Spleen (tissue), 13 donors: ENCODE measurements around the gene C2CD2L. TPM values are rescaled to one million over a fixed set of nuclear protein-coding genes. Genes with fewer than 3 reads are reported as not detected.
"Not testable (repeated sequence)": the region's sequence is repeated elsewhere in the genome, so short reads cannot be mapped to it uniquely, and the experiment has no call there.

Experiments
- DNase-seq: peaks from one replicate; pipeline ENCODE4 v3.0.0-alpha.2; 2020
- H3K27ac ChIP-seq, 8 donors: fragments of 200-600 bp; sonication (generic) in 7 of 8; 1 replicate in 4 of 8; 2 replicates in 4 of 8; pipeline versions ENCODE4 v1.5.0 to v1.8.0; 2016 to 2021; ENCODE audit warnings: inconsistent platforms in 4 of 8, mild to moderate bottlenecking in 4 of 8, moderate library complexity in 1 of 8
- H3K27me3 ChIP-seq, 7 donors: fragments of 200-600 bp; sonication (generic) in 6 of 7; replicated peaks in 1 of 7; 1 replicate in 4 of 7; 2 replicates in 3 of 7; pipeline versions ENCODE4 v1.5.0 to v1.8.0; 2016 to 2021; ENCODE audit warnings: inconsistent platforms in 3 of 7, mild to moderate bottlenecking in 1 of 7
- H3K36me3 ChIP-seq, 6 donors: fragments of 200-600 bp; sonication (generic) in 5 of 6; 1 replicate in 4 of 6; 2 replicates in 2 of 6; pipeline versions ENCODE4 v1.5.0 to v1.8.0; 2016 to 2021; ENCODE audit warnings: inconsistent platforms in 2 of 6
- H3K4me1 ChIP-seq, 6 donors: fragments of 200-600 bp; sonication (generic) in 5 of 6; 1 replicate in 3 of 6; 2 replicates in 3 of 6; pipeline versions ENCODE4 v1.5.0 to v1.8.0; 2016 to 2021; ENCODE audit warnings: inconsistent platforms in 3 of 6
- H3K4me3 ChIP-seq, 8 donors: fragments of 200-600 bp; sonication (generic) in 7 of 8; 1 replicate in 4 of 8; 2 replicates in 4 of 8; pipeline versions ENCODE4 v1.5.0 to v1.8.0; 2016 to 2021; ENCODE audit warnings: inconsistent platforms in 4 of 8, mild to moderate bottlenecking in 4 of 8, moderate library complexity in 2 of 8
- H3K9me3 ChIP-seq, 8 donors: fragments of 200-600 bp; sonication (generic) in 7 of 8; 1 replicate in 4 of 8; 2 replicates in 4 of 8; pipeline versions ENCODE4 v1.5.0 to v1.8.0; 2016 to 2021; ENCODE audit warnings: inconsistent platforms in 4 of 8
- CTCF ChIP-seq, 11 experiments: fragments of 200-600 bp in 7 of 11; fragments of 450-650 bp in 4 of 11; sonication (generic) in 4 of 11; IDR thresholded peaks in 8 of 11; conservative IDR thresholded peaks in 3 of 11; 1 replicate in 7 of 11; 2 replicates in 4 of 11; pipeline versions ENCODE4 v1.4.0 to v1.8.0; 2016 to 2021; ENCODE audit warnings: antibody characterized with exemption in 11 of 11, inconsistent platforms in 4 of 11, mild to moderate bottlenecking in 1 of 11
- POLR2A ChIP-seq, 3 donors: fragments of 450-650 bp; IDR thresholded peaks; one replicate each; pipeline ENCODE4 v1.5.1; 2017; ENCODE audit warnings: antibody characterized with exemption in 3 of 3, mild to moderate bottlenecking in 1 of 3
- POLR2AphosphoS5 ChIP-seq, 3 donors: sonication (generic); formaldehyde crosslinking; IDR thresholded peaks; one replicate each; pipeline ENCODE4 v1.5.1; 2017; ENCODE audit warnings: antibody characterized with exemption in 3 of 3
- WGBS, 5 donors: extraction: QIAGEN DNeasy Blood & Tissue Kit in 3 of 5; methylation state at CpG; one replicate each; pipeline versions ENCODE4 v1.1.5 to v1.1.7; 2013 to 2018; 5-methylcytosine and 5-hydroxymethylcytosine counted together
- intact Hi-C: fragments of 100-400 bp; cut with DNase I; formaldehyde crosslinking; loops from one replicate; pipeline ENCODE4 v1.15.0; 2023; ENCODE audit warnings: low total_unique reads
- long read RNA-seq, 2 donors: transcript quantifications; one replicate each; lab custom pipeline, GENCODE V29; 2026
- polyA plus RNA-seq, 3 donors: library from polyadenylated mRNA; stranded (reverse); fragments of 200-250 nt; gene quantifications; one replicate each; pipeline ENCODE4 v1.2.1, GENCODE V29; 2013
- total RNA-seq, 7 donors: library from RNA; depleted of rRNA in 3 of 7; stranded (reverse); fragments of >200 nt in 3 of 7; fragmentation: NEBNext Ultra II Directional in 4 of 7; extraction: Animal tissue kit (Norgen Biotek cat#: 25700) in 4 of 7; gene quantifications; one replicate each; pipeline versions ENCODE4 v1.1.0 to v1.2.1, GENCODE V29; 2016 to 2021
- donor health status: healthy with polysubstance abuse.
- donor health status: DM: no; HTN: no; CAD: no; lungs with moderate emphysema.
- donor health status: DM: no; HTN: no; CAD: no.
- donor health status: Bipolar disorder and iron deficiency.
- donor health status: healthy.
- donor health status: DM: no; HTN: no; CAD: no.
- donor health status: DM: yes; HTN: yes; CAD: no.

Gene C2CD2L
- 10 to 100 TPM; 15.2 to 19.6 (median 17.6) TPM for total RNA-seq
- polyA plus RNA-seq = 10 to 100 TPM in 1 of 3 donors, 1 to 10 TPM in 2; 5.8 to 13.3 (median 9.8) TPM
- long read RNA-seq, donor 1 = 0 reads
- long read RNA-seq, donor 2, partial matches to known transcripts = 0 of 1 reads
- long read RNA-seq, donor 2, other reads (novel, unspliced or antisense) = 0 of 1 reads

DNA sequence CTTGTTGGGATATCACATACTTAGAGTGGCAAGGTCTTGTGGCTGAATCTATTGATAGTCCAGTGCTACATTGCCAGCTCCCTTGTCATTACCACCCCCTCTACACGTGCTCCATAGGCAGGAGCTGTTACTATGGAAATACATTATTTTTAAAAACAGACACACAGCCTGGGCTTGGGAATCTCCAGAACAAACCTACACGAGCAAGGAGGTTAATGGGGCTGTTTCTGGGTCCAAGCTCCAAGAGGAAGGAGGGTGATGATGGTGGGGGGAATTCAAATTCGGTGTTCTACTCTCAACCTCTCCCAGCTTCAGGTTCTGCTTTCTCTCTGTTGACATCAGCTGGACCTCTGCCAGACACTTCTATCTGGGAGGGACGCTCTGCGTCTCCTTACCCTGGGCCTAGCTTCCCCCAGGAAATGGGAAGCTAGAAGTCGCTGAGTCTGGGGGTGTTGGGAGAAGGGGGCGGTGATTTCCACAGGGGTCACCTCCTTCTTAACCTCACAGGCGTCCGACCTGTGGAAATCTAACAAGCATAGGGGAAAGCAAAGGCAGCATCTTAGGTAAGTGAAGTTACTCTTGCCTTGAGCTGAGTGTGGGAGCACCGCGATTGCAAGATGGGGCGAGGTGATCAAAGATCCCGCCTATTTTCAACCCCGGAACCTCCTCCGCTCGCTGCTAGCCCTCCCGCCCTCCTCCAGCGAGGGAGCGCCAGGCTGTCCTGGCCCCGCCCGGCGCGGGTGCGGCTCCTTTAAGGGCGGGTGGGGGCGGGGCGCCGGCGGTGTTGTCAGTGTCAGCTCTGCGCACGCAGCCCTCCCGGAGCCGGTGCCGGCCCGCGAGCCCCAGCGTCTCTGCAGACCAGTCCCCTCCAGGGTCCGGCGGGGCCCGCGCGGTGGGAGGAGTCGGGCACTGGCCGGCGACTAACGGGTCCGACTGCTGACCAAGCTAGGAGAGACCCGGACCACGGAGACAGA, at the start of gene C2CD2L:
Gene C2CD2L (plus strand): TSS at position 781 of the 974 bp plus-strand sequence. CDS start 398 bp downstream, outside the sequence.
- peak in 1 of 11 experiments; percentile 23 for TF ChIP-seq CTCF (IDR thresholded peaks at IDR 0.05 in 8 of 11, conservative IDR thresholded peaks at IDR 0.05 in 3 of 11)
- peak; percentile 70 to 88 (median 85) for TF ChIP-seq POLR2AphosphoS5 (IDR thresholded peaks at IDR 0.05)
- TF ChIP-seq POLR2A (IDR thresholded peaks at IDR 0.05) = peak in 1 of 3 donors; percentile 31
- intact Hi-C loops = no loop called here
- DNase-seq = peak; percentile 97
- peaks cover 0 to 25% (median 11%) of the 10 kb centered on the region in 6 donors for H3K36me3 ChIP-seq
- no peaks in the 10 kb centered on the region for H3K9me3 ChIP-seq
- H3K4me1 ChIP-seq = peaks cover 26 to 76% (median 54%) of the 10 kb centered on the region in 6 donors
- peak within 1 kb of the TSS; percentile 82 to 99 (median 96) for H3K4me3 ChIP-seq
- no peaks in the 10 kb centered on the region for H3K27me3 ChIP-seq
- WGBS, 5 donors = 1 to 2% (median 2%) methylated on average over 9 to 49 of the region's 49 CpGs
- peak within 1 kb of the TSS; percentile 66 to 94 (median 86) for H3K27ac ChIP-seq

GRCh38 chr11:119059128-119059527, 48.0 kb upstream of the C2CD2L start:
- intact Hi-C loops, H3K27me3 ChIP-seq, H3K4me3 ChIP-seq, H3K27ac ChIP-seq, DNase-seq, H3K9me3 ChIP-seq: not testable (repeated sequence)
- peaks cover 20 to 39% (median 27%) of the 10 kb centered on the region in 6 donors for H3K4me1 ChIP-seq
- 86 to 94% (median 92%) methylated on average over 14 to 32 of the region's 35 CpGs for WGBS, 5 donors
- H3K36me3 ChIP-seq = peaks cover 0 to 28% (median 10%) of the 10 kb centered on the region in 6 donors

DNA sequence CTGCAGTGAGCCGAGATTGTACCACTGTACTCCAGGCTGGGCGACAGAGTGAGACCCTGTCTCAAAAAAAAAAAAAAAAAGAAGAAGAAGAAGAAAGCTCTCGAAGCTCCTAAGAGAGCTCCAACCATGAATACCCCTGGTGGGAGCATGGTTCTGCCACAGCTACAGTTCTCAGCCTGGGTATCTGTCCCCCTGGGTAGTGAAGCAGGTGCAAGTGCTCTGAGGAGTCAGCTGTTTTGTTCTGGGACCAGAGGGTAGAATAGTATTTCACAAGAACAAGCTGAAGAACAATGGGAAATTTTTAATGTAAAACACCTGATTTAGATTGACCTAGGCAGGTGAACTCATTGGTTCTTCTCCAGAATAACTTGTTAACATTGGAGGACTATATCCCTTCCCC, 45.9 kb upstream of the C2CD2L start:
- H3K27me3 ChIP-seq = no peaks in the 10 kb centered on the region
- H3K4me3 ChIP-seq = no peak overlapping the region
- no peak for TF ChIP-seq CTCF (IDR thresholded peaks at IDR 0.05 in 8 of 11, conservative IDR thresholded peaks at IDR 0.05 in 3 of 11)
- TF ChIP-seq POLR2AphosphoS5 (IDR thresholded peaks at IDR 0.05) = no peak
- no peak for TF ChIP-seq POLR2A (IDR thresholded peaks at IDR 0.05)
- H3K9me3 ChIP-seq = no peaks in the 10 kb centered on the region
- H3K27ac ChIP-seq = no peak overlapping the region
- intact Hi-C loops = no loop called here
- H3K4me1 ChIP-seq = peaks cover 8 to 31% (median 24%) of the 10 kb centered on the region in 6 donors
- no peak for DNase-seq
- WGBS, 5 donors = 83 to 98% (median 95%) methylated on average over 3 of the region's 3 CpGs
- H3K36me3 ChIP-seq = peaks cover 0 to 22% (median 0%) of the 10 kb centered on the region in 6 donors

- Histone ChIP-seq H3K9me3 (no peaks in the 10 kb centered on the region), H3K4me1 (peaks cover 11 to 33% (median 26%) of the 10 kb centered on the region in 6 donors), H3K27me3 (no peaks in the 10 kb centered on the region), H3K36me3 (peaks cover 0 to 22% (median 0%) of the 10 kb centered on the region in 6 donors), H3K27ac (no peak overlapping the region), H3K4me3 (no peak overlapping the region)
- 78 to 92% (median 85%) methylated on average over 5 of the region's 5 CpGs for WGBS, 5 donors
- TF ChIP-seq POLR2A (IDR thresholded peaks at IDR 0.05) = no peak
- TF ChIP-seq POLR2AphosphoS5 (IDR thresholded peaks at IDR 0.05) = no peak
- TF ChIP-seq CTCF (IDR thresholded peaks at IDR 0.05 in 8 of 11, conservative IDR thresholded peaks at IDR 0.05 in 3 of 11) = no peak
- DNase-seq = no peak
- intact Hi-C loops = no loop called here
Observed at GRCh38 chr11:119062779-119063178, 44.4 kb upstream of the C2CD2L start.
